ENCODE results near the gene CD207.
A peak's percentile ranks its signal among the peaks of the same experiment; 100 is the strongest.
"Not testable (repeated sequence)": the region's sequence is repeated elsewhere in the genome, so short reads cannot be mapped to it uniquely, and the experiment has no call there.

CD207 gene

GRCh38 chr2:70835643-70836042 is at the start of gene CD207:
CD207 (minus strand) TSS chr2:70835816; CDS start chr2:70835776, 40 bp downstream.
- DNase-seq = no peak

- DNase-seq = not testable (repeated sequence)
Measured at GRCh38 chr2:70878543-70878942, 42.9 kb upstream of the CD207 start.

GRCh38 chr2:70876138-70876537 is 40.5 kb upstream of the CD207 start:
- not testable (repeated sequence) for DNase-seq

- DNase-seq = no peak
Measured at GRCh38 chr2:70873541-70873940, 37.9 kb upstream of the CD207 start.

GRCh38 chr2:70871398-70872211 is 36.0 kb upstream of the CD207 start:
- DNase-seq = peak; percentile 50

GRCh38 chr2:70870790-70871189 is 35.2 kb upstream of the CD207 start:
- DNase-seq = no peak

- no peak for DNase-seq
Measured at GRCh38 chr2:70868970-70869369, 33.4 kb upstream of the CD207 start.

- peak; percentile 71 for DNase-seq
Measured at GRCh38 chr2:70861777-70862625, 26.4 kb upstream of the CD207 start.

- DNase-seq = no peak
Measured at GRCh38 chr2:70855667-70856066, 20.1 kb upstream of the CD207 start.

GRCh38 chr2:70854411-70854810 is 18.8 kb upstream of the CD207 start:
- no peak for DNase-seq

GRCh38 chr2:70852824-70853223 is 17.2 kb upstream of the CD207 start:
- no peak for DNase-seq

- DNase-seq = no peak
Measured at GRCh38 chr2:70851704-70852103, 16.1 kb upstream of the CD207 start.

- DNase-seq = no peak
Measured at GRCh38 chr2:70850925-70851324, 15.3 kb upstream of the CD207 start.

- DNase-seq = no peak
Measured at GRCh38 chr2:70842401-70842800, 6.8 kb upstream of the CD207 start.

GRCh38 chr2:70837980-70838925 is 2.6 kb upstream of the CD207 start:
- DNase-seq = no peak

GRCh38 chr2:70834881-70835280 is 735 bp downstream of the CD207 start:
- DNase-seq = no peak

GRCh38 chr2:70834106-70834505 is 1.5 kb downstream of the CD207 start:
- no peak for DNase-seq

GRCh38 chr2:70833246-70833645 is 2.4 kb downstream of the CD207 start:
- DNase-seq = no peak

- DNase-seq = no peak
Measured at GRCh38 chr2:70832386-70832785, 3.2 kb downstream of the CD207 start.

GRCh38 chr2:70831861-70832260 is 3.8 kb downstream of the CD207 start:
- DNase-seq = no peak

GRCh38 chr2:70830366-70830765 is 5.2 kb downstream of the CD207 start:
- DNase-seq = no peak

- no peak for DNase-seq
Measured at GRCh38 chr2:70829916-70830315, 5.7 kb downstream of the CD207 start.

All from kidney glomerular epithelial cell (primary cell).